Gastrocnemius medialis (tissue), 4 donors: ENCODE measurements around the gene GRIA1.

Experiments used
- POLR2A ChIP-seq, 2 donors: fragments of 450-650 bp; IDR thresholded peaks; one replicate each; pipeline ENCODE4 v1.6.1; 2017; ENCODE audit warnings: antibody characterized with exemption in 2 of 2, mild to moderate bottlenecking in 2 of 2, moderate library complexity in 2 of 2
- TF ChIP-seq, protein P1 (sequence below), 5 experiments: fragments of 450-650 bp in 3 of 5; fragments of 200-600 bp in 2 of 5; sonication (generic) in 2 of 5; IDR thresholded peaks in 4 of 5; conservative IDR thresholded peaks in 1 of 5; 1 replicate in 4 of 5; 2 replicates in 1 of 5; pipeline ENCODE4 v1.5.1; 2016 to 2019; ENCODE audit warnings: antibody characterized with exemption in 5 of 5, mild to moderate bottlenecking in 3 of 5, moderate library complexity in 3 of 5

DNA sequence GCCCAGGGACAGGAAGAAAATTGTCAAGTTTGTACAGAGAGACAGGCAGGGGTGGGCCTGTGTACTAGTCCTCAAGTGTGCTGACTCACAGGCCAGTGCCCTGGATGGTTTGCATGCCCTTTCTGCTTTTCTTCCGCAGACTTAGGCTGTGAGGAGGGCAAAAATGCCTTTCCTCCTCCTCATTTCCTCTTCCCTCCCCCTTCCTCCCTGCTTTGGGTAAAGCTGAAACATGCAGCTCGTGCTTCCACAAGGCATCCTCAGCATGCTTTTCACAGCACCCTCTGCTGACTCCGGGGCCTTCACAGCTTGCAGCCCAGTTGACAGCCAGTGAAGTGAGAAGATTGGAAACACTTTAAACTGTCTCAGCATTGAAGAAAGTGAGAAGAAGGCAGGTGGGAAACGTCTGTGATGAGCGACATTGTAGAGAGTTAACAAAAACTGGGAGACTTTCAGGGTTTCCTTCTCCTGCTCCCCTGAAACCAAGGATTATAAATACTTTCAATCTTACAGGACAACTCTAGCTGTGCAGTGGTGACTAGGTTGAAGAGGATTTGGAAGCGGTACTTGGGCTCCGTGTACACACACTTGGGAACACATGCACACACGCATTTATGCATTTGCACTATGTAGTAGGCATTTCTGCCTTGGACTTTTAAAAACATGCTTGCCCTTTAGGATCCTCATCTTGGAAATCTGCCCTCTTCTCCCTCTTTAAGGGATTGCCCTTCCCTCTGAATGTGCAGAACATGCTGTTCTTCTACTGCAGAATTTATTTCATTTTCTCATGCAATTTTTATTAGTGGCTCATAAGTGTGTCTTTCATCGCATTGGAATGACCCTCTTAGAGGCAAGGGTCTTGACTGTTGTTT, 138.8 kb downstream of the GRIA1 start:
- TF ChIP-seq POLR2A (IDR thresholded peaks at IDR 0.05): no peak
- TF ChIP-seq, protein P1, sequence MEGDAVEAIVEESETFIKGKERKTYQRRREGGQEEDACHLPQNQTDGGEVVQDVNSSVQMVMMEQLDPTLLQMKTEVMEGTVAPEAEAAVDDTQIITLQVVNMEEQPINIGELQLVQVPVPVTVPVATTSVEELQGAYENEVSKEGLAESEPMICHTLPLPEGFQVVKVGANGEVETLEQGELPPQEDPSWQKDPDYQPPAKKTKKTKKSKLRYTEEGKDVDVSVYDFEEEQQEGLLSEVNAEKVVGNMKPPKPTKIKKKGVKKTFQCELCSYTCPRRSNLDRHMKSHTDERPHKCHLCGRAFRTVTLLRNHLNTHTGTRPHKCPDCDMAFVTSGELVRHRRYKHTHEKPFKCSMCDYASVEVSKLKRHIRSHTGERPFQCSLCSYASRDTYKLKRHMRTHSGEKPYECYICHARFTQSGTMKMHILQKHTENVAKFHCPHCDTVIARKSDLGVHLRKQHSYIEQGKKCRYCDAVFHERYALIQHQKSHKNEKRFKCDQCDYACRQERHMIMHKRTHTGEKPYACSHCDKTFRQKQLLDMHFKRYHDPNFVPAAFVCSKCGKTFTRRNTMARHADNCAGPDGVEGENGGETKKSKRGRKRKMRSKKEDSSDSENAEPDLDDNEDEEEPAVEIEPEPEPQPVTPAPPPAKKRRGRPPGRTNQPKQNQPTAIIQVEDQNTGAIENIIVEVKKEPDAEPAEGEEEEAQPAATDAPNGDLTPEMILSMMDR (IDR thresholded peaks at IDR 0.05 in 4 of 5, conservative IDR thresholded peaks at IDR 0.05 in 1 of 5): no peak
